BJ (cell line): ENCODE measurements around the gene GALNS. TPM values are rescaled to one million over a fixed set of nuclear protein-coding genes. Genes with fewer than 3 reads are reported as not detected.

Experiments
- CTCF ChIA-PET: fragments of 350-600 bp; formaldehyde crosslinking; extraction: SDS; loops from one replicate; lab custom pipeline; 2021; ENCODE audit warnings: antibody characterized with exemption, inconsistent platforms; lab: Yijun Ruan, JAX
- POLR2A ChIA-PET: fragments of 300-600 bp; sonication (Branson Sonifier 250); formaldehyde crosslinking; extraction: SDS; loops from one replicate; lab custom pipeline; 2021; ENCODE audit warnings: antibody characterized with exemption; lab: Charles Lee
- DNase-seq: peaks from one replicate; pipeline ENCODE4 v3.0.0-alpha.2; 2011; ENCODE audit warnings: low read depth
- H3K27me3 ChIP-seq: 2 replicates; pipeline ENCODE4 v1.6.0; 2011; ENCODE audit warnings: low read length; ENCODE audit not compliant: control insufficient read depth, insufficient read depth
- H3K36me3 ChIP-seq: 2 replicates; pipeline ENCODE4 v1.5.1; 2011; ENCODE audit warnings: low read length; ENCODE audit not compliant: control insufficient read depth, insufficient read depth
- H3K4me3 ChIP-seq: 2 replicates; pipeline ENCODE4 v1.5.1; 2011; ENCODE audit warnings: low read depth, mild to moderate bottlenecking, control low read depth, low read length
- CTCF ChIP-seq: IDR thresholded peaks from 2 replicates; pipeline ENCODE4 v1.5.1; 2011; ENCODE audit warnings: low read depth, mild to moderate bottlenecking, control low read depth, inconsistent platforms, low read length, moderate library complexity; ENCODE audit not compliant: insufficient read depth
- polyA plus RNA-seq: library from polyadenylated mRNA; depleted of rRNA; stranded (reverse); fragments of >200 nt; gene quantifications from 2 replicates; pipeline ENCODE4 v1.2.3, GENCODE V29; 2011

GALNS gene
- polyA plus RNA-seq, 1 experiment, result 9.7 TPM

GRCh38 chr16:88831838-88832237 lies 24.9 kb downstream of the GALNS start:
- no peaks in the 10 kb centered on the region for H3K27me3 ChIP-seq
- CTCF ChIA-PET, result no interaction called here
- no peak overlapping the region for H3K4me3 ChIP-seq
- TF ChIP-seq CTCF, result no peak
- POLR2A ChIA-PET, result no interaction called here
- no peak for DNase-seq
- H3K36me3 ChIP-seq, result peaks cover 4% of the 10 kb centered on the region

DNA sequence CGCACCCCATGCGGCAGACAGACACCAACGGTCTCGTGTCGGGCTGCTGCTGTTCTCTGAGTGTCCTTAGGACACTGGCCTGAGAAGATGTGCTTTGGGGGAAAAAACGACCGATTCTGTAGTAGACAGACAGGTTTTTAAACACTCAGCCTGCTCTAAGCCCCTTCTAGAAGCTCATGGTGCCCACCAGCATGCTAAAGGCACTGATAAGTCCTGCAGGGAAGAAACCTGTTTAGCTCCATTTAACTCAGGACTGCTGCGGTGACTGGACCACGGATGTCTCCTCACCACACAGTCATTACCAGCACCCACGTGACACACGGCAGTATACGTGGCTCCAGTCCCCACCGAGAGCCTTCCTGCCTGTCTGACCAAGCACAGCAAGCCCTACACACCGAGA lies 26.0 kb downstream of the GALNS start:
- Histone ChIP-seq H3K4me3 (no peak overlapping the region), H3K36me3 (peaks cover 3% of the 10 kb centered on the region; the same call in 1 of the 2 replicates), H3K27me3 (no peaks in the 10 kb centered on the region)
- CTCF ChIA-PET, result interaction anchor here (1.3 kb wide), 1 partner anchor 10 kb away, joined by 4 read pairs; no protein-coding TSS in a partner anchor
- TF ChIP-seq CTCF, result no peak
- POLR2A ChIA-PET, result no interaction called here
- DNase-seq, result no peak

DNA sequence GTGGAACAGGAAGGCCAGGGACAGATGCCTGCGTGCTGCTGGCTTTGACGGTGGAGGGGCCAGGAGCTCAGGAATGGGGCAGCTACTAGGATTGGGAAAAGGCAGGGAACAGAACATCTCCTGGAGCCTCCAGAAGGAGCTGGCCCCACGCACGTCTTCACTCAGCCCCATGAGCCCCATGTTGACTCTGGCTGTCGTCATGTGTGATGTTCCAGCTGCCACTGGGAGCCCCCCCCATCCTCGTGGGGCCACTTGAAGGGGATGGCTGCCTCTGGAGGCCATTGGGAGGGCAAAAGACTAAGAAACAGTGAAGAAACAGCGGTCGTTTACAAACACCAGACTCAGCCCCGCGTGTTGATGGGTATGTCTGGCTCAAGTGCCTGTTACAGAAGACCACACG lies 26.5 kb downstream of the GALNS start:
- POLR2A ChIA-PET, result no interaction called here
- no peak for DNase-seq
- CTCF ChIA-PET, result interaction anchor here (1.3 kb wide), 1 partner anchor 10 kb away, joined by 4 read pairs; no protein-coding TSS in a partner anchor
- Histone ChIP-seq H3K4me3 (no peak overlapping the region), H3K36me3 (peaks cover 3% of the 10 kb centered on the region; the same call in 1 of the 2 replicates), H3K27me3 (no peaks in the 10 kb centered on the region)
- no peak for TF ChIP-seq CTCF

GRCh38 chr16:88828711-88829110 lies 28.0 kb downstream of the GALNS start:
- H3K27me3 ChIP-seq, result no peaks in the 10 kb centered on the region
- DNase-seq, result no peak
- H3K4me3 ChIP-seq, result no peak overlapping the region
- no peak for TF ChIP-seq CTCF
- H3K36me3 ChIP-seq, result peaks cover 6% of the 10 kb centered on the region
- ChIA-PET CTCF (no interaction called here), POLR2A (no interaction called here)

GRCh38 chr16:88827727-88828126 lies 29.0 kb downstream of the GALNS start:
- H3K36me3 ChIP-seq, result peaks cover 6% of the 10 kb centered on the region
- ChIA-PET CTCF (interaction anchor here (0.9 to 1.0 kb wide), 3 partner anchors 9 to 24 kb away, joined by 3 read pairs; no protein-coding TSS in a partner anchor), POLR2A (no interaction called here)
- TF ChIP-seq CTCF, result no peak
- H3K4me3 ChIP-seq, result no peak overlapping the region
- H3K27me3 ChIP-seq, result no peaks in the 10 kb centered on the region
- DNase-seq, result no peak
